HepG2 (cell line): ENCODE data around the gene CHPF. TPM values are rescaled to one million over a fixed set of nuclear protein-coding genes. Genes with fewer than 3 reads are reported as not detected.

ENCODE experiments used
- BRCA1 ChIP-seq: sonication (generic); formaldehyde crosslinking; IDR thresholded peaks from 2 replicates; pipeline ENCODE4 v1.4.0; 2020; ENCODE audit warnings: missing genetic modification reagents
- CSRNP1 ChIP-seq: sonication (generic); formaldehyde crosslinking; IDR thresholded peaks from 2 replicates; pipeline ENCODE4 v1.8.1; 2023; ENCODE audit warnings: mild to moderate bottlenecking, missing genetic modification reagents
- HMG20A ChIP-seq: IDR thresholded peaks from 2 replicates; pipeline ENCODE4 v1.6.1; 2016; ENCODE audit warnings: borderline replicate concordance
- NFATC3 ChIP-seq: sonication (generic); formaldehyde crosslinking; IDR thresholded peaks from 2 replicates; pipeline ENCODE4 v1.5.1; 2020; ENCODE audit warnings: mild to moderate bottlenecking, missing genetic modification reagents
- NPAS2 ChIP-seq: sonication (generic); formaldehyde crosslinking; IDR thresholded peaks from 2 replicates; pipeline ENCODE4 v1.8.0; 2022; ENCODE audit warnings: mild to moderate bottlenecking, missing genetic modification reagents, borderline replicate concordance
- NRL ChIP-seq: sonication (generic); formaldehyde crosslinking; IDR thresholded peaks from 2 replicates; pipeline ENCODE4 v1.5.0; 2020; ENCODE audit warnings: missing genetic modification reagents, mild to moderate bottlenecking, moderate library complexity, borderline replicate concordance
- ONECUT2 ChIP-seq: sonication (generic); formaldehyde crosslinking; IDR thresholded peaks from 2 replicates; pipeline ENCODE4 v1.4.0; 2020; ENCODE audit warnings: missing genetic modification reagents
- SMC3 ChIP-seq: IDR thresholded peaks from 2 replicates; pipeline ENCODE4 v1.6.1; 2011; ENCODE audit warnings: low read length, improper control_type of control experiment
- SP4 ChIP-seq: sonication (generic); formaldehyde crosslinking; IDR thresholded peaks from 2 replicates; pipeline ENCODE4 v1.8.1; 2023; ENCODE audit warnings: mild to moderate bottlenecking, missing genetic modification reagents
- TEAD2 ChIP-seq: sonication (generic); formaldehyde crosslinking; IDR thresholded peaks from 2 replicates; pipeline ENCODE4 v1.9.0; 2021; ENCODE audit warnings: missing genetic modification reagents
- THAP7 ChIP-seq: sonication (generic); formaldehyde crosslinking; IDR thresholded peaks from 2 replicates; pipeline ENCODE4 v1.8.1; 2023; ENCODE audit warnings: mild to moderate bottlenecking, missing genetic modification reagents
- ZBTB43 ChIP-seq: sonication (generic); formaldehyde crosslinking; conservative IDR thresholded peaks from 2 replicates; pipeline ENCODE4 v1.4.0; 2020; ENCODE audit warnings: missing genetic modification reagents
- ZNF121 ChIP-seq: sonication (generic); formaldehyde crosslinking; IDR thresholded peaks from 2 replicates; pipeline ENCODE4 v1.5.0; 2020; ENCODE audit warnings: mild to moderate bottlenecking, missing genetic modification reagents
- ZNF331 ChIP-seq: sonication (generic); formaldehyde crosslinking; IDR thresholded peaks from 2 replicates; pipeline ENCODE4 v1.4.0; 2020; ENCODE audit warnings: missing genetic modification reagents
- ZNF333 ChIP-seq: sonication (generic); formaldehyde crosslinking; IDR thresholded peaks from 2 replicates; pipeline ENCODE4 v1.4.0; 2020; ENCODE audit warnings: mild to moderate bottlenecking, missing genetic modification reagents, borderline replicate concordance
- ZNF496 ChIP-seq: sonication (generic); formaldehyde crosslinking; IDR thresholded peaks from 2 replicates; pipeline ENCODE4 v1.8.1; 2023; ENCODE audit warnings: mild to moderate bottlenecking, moderate library complexity, missing genetic modification reagents; ENCODE audit not compliant: insufficient replicate concordance
- ZNF616 ChIP-seq: sonication (generic); formaldehyde crosslinking; IDR thresholded peaks from 2 replicates; pipeline ENCODE4 v1.5.0; 2020; ENCODE audit warnings: low read depth, mild to moderate bottlenecking, missing genetic modification reagents
- polyA plus RNA-seq, 8 experiments: library from polyadenylated mRNA; depleted of rRNA in 3 of 8; stranded (reverse) in 7 of 8; unstranded in 1 of 8; fragments of >200 nt; fragmentation: Illumina TruSeq in 4 of 8; extraction: Trizol in 4 of 8; gene quantifications; 2 replicates each; pipeline versions ENCODE4 v1.2.1 to v1.2.3, GENCODE V29; 2011 to 2016; ENCODE audit warnings: low read depth in 4 of 8, missing spikeins in 1 of 8, mixed read lengths in 1 of 8; ENCODE audit not compliant: insufficient read depth in 1 of 8
- total RNA-seq, 5 experiments: library from RNA; depleted of rRNA; stranded (reverse); fragments of >200 nt; fragmentation: Illumina TruSeq; extraction: Trizol; gene quantifications; 2 replicates each; pipeline ENCODE4 v1.2.3, GENCODE V29; 2016; ENCODE audit warnings: low read depth in 1 of 5
- TF ChIP-seq, protein P1 (sequence below): sonication (generic); formaldehyde crosslinking; IDR thresholded peaks from 2 replicates; pipeline ENCODE4 v1.4.0; 2020; ENCODE audit warnings: missing genetic modification reagents
- TF ChIP-seq, protein P2 (sequence below): sonication (generic); formaldehyde crosslinking; IDR thresholded peaks from 2 replicates; pipeline ENCODE4 v1.4.0; 2020; ENCODE audit warnings: missing genetic modification reagents, borderline replicate concordance

Gene CHPF
- total and polyA plus RNA-seq, 2 of the 13 experiments (the other 11 are each of a cell fraction or from before 2014, with no cell fraction given) = 79.6 to 111 TPM

- TF ChIP-seq ZNF616 (CRISPR knock-in tag) (peak; percentile 75; the same call in 1 of the 2 replicates), ZBTB43 (no peak), HMG20A (CRISPR knock-in tag) (no peak), NFATC3 (CRISPR knock-in tag) (peak; percentile 62; the same call in 1 of the 2 replicates), BRCA1 (no peak; the same call in none of the 2 replicates), ZNF333 (CRISPR knock-in tag) (peak; percentile 58; the same call in 1 of the 2 replicates), ZNF121 (CRISPR knock-in tag) (no peak), ONECUT2 (CRISPR knock-in tag) (no peak), CSRNP1 (0 out of 2 replicates have a peak, but pooled peaks have one; percentile 10), THAP7 (CRISPR knock-in tag) (no peak), SP4 (CRISPR knock-in tag) (peak; percentile 71), NPAS2 (CRISPR knock-in tag) (no peak), ZNF496 (no peak), TEAD2 (CRISPR knock-in tag) (no peak), ZNF331 (CRISPR knock-in tag) (peak; percentile 79; the same call in 1 of the 2 replicates), NRL (CRISPR knock-in tag) (peak; percentile 89; the same call in 1 of the 2 replicates), SMC3 (no peak)
- TF ChIP-seq, protein P1, sequence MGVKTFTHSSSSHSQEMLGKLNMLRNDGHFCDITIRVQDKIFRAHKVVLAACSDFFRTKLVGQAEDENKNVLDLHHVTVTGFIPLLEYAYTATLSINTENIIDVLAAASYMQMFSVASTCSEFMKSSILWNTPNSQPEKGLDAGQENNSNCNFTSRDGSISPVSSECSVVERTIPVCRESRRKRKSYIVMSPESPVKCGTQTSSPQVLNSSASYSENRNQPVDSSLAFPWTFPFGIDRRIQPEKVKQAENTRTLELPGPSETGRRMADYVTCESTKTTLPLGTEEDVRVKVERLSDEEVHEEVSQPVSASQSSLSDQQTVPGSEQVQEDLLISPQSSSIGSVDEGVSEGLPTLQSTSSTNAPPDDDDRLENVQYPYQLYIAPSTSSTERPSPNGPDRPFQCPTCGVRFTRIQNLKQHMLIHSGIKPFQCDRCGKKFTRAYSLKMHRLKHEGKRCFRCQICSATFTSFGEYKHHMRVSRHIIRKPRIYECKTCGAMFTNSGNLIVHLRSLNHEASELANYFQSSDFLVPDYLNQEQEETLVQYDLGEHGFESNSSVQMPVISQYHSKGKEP (CRISPR knock-in tag) = no peak
- TF ChIP-seq, protein P2, sequence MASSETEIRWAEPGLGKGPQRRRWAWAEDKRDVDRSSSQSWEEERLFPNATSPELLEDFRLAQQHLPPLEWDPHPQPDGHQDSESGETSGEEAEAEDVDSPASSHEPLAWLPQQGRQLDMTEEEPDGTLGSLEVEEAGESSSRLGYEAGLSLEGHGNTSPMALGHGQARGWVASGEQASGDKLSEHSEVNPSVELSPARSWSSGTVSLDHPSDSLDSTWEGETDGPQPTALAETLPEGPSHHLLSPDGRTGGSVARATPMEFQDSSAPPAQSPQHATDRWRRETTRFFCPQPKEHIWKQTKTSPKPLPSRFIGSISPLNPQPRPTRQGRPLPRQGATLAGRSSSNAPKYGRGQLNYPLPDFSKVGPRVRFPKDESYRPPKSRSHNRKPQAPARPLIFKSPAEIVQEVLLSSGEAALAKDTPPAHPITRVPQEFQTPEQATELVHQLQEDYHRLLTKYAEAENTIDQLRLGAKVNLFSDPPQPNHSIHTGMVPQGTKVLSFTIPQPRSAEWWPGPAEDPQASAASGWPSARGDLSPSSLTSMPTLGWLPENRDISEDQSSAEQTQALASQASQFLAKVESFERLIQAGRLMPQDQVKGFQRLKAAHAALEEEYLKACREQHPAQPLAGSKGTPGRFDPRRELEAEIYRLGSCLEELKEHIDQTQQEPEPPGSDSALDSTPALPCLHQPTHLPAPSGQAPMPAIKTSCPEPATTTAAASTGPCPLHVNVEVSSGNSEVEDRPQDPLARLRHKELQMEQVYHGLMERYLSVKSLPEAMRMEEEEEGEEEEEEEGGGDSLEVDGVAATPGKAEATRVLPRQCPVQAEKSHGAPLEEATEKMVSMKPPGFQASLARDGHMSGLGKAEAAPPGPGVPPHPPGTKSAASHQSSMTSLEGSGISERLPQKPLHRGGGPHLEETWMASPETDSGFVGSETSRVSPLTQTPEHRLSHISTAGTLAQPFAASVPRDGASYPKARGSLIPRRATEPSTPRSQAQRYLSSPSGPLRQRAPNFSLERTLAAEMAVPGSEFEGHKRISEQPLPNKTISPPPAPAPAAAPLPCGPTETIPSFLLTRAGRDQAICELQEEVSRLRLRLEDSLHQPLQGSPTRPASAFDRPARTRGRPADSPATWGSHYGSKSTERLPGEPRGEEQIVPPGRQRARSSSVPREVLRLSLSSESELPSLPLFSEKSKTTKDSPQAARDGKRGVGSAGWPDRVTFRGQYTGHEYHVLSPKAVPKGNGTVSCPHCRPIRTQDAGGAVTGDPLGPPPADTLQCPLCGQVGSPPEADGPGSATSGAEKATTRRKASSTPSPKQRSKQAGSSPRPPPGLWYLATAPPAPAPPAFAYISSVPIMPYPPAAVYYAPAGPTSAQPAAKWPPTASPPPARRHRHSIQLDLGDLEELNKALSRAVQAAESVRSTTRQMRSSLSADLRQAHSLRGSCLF = no peak
Measured at GRCh38 chr2:219498280-219499057, 45.1 kb downstream of the CHPF start, which contains the start of gene GMPPA (continued).
